ENCODE measurements around the gene FHIT. TPM values are rescaled to one million over a fixed set of nuclear protein-coding genes. Genes with fewer than 3 reads are reported as not detected.

FHIT gene
- total and polyA plus RNA-seq, 4 donors, result 2.6 to 21.3 (median 8.7) TPM

GRCh38 chr3:59714066-59714465 lies 1537.2 kb downstream of the FHIT start:
- Histone ChIP-seq H3K9me3 (ENCODE audit: control insufficient read depth in 4 of 4, insufficient read depth in 3 of 4, low read length in 3 of 4) (no peaks in the 10 kb centered on the region), H3K36me3 (ENCODE audit: control insufficient read depth in 4 of 4, insufficient read depth in 4 of 4, low read length in 4 of 4) (no peaks in the 10 kb centered on the region), H3K27ac (ENCODE audit: low read depth in 1 of 2, low read length in 1 of 2) (no peak overlapping the region), H3K4me3 (no peak overlapping the region), H3K9ac (ENCODE audit: insufficient read depth in 1 of 2, low read length in 2 of 2) (no peak overlapping the region), H3K4me1 (ENCODE audit: control insufficient read depth in 5 of 5, insufficient read depth in 5 of 5, low read length in 5 of 5) (no peaks in the 10 kb centered on the region), H3K27me3 (ENCODE audit: control insufficient read depth in 3 of 3, insufficient read depth in 3 of 3, low read length in 2 of 3) (no peaks in the 10 kb centered on the region)
- TF ChIP-seq CTCF (IDR thresholded peaks at IDR 0.05; ENCODE audit: control extremely low read depth, extremely low read depth), result no peak
- 94 to 95% methylated on average over 1 of the region's 1 CpG for WGBS, 2 donors
- no peak for ATAC-seq (ENCODE audit: insufficient read depth, low FRiP score)
- no peak for DNase-seq

GRCh38 chr3:59710554-59710953 lies 1540.7 kb downstream of the FHIT start:
- Histone ChIP-seq H3K36me3 (ENCODE audit: control insufficient read depth in 4 of 4, insufficient read depth in 4 of 4, low read length in 4 of 4) (no peaks in the 10 kb centered on the region), H3K4me3 (no peak overlapping the region), H3K27ac (ENCODE audit: low read depth in 1 of 2, low read length in 1 of 2) (no peak overlapping the region), H3K9me3 (ENCODE audit: control insufficient read depth in 4 of 4, insufficient read depth in 3 of 4, low read length in 3 of 4) (no peaks in the 10 kb centered on the region), H3K27me3 (ENCODE audit: control insufficient read depth in 3 of 3, insufficient read depth in 3 of 3, low read length in 2 of 3) (no peaks in the 10 kb centered on the region), H3K9ac (ENCODE audit: insufficient read depth in 1 of 2, low read length in 2 of 2) (no peak overlapping the region), H3K4me1 (ENCODE audit: control insufficient read depth in 5 of 5, insufficient read depth in 5 of 5, low read length in 5 of 5) (no peaks in the 10 kb centered on the region)
- 69 to 86% methylated on average over 1 of the region's 1 CpG for WGBS, 2 donors
- ATAC-seq (ENCODE audit: insufficient read depth, low FRiP score), result no peak
- TF ChIP-seq CTCF (IDR thresholded peaks at IDR 0.05; ENCODE audit: control extremely low read depth, extremely low read depth), result no peak
- no peak for DNase-seq

- TF ChIP-seq CTCF (IDR thresholded peaks at IDR 0.05; ENCODE audit: control extremely low read depth, extremely low read depth), result no peak
- Histone ChIP-seq H3K27ac (ENCODE audit: low read depth in 1 of 2, low read length in 1 of 2) (no peak overlapping the region), H3K4me3 (no peak overlapping the region), H3K9ac (ENCODE audit: insufficient read depth in 1 of 2, low read length in 2 of 2) (no peak overlapping the region), H3K27me3 (ENCODE audit: control insufficient read depth in 3 of 3, insufficient read depth in 3 of 3, low read length in 2 of 3) (no peaks in the 10 kb centered on the region), H3K4me1 (ENCODE audit: control insufficient read depth in 5 of 5, insufficient read depth in 5 of 5, low read length in 5 of 5) (no peaks in the 10 kb centered on the region), H3K36me3 (ENCODE audit: control insufficient read depth in 4 of 4, insufficient read depth in 4 of 4, low read length in 4 of 4) (no peaks in the 10 kb centered on the region), H3K9me3 (ENCODE audit: control insufficient read depth in 4 of 4, insufficient read depth in 3 of 4, low read length in 3 of 4) (no peaks in the 10 kb centered on the region)
- peak in 1 of 3 donors; percentile 31 for DNase-seq
- 15 to 35% methylated on average over 5 of the region's 5 CpGs for WGBS, 2 donors
- peak; percentile 66 for ATAC-seq (ENCODE audit: insufficient read depth, low FRiP score)
These were observed 1541.3 kb downstream of the FHIT start for GRCh38 chr3:59709702-59710553.

All from lung (tissue), 12 donors.